H1 (cell line): ENCODE data around the gene C18orf63.

Source experiments
- ASH2L ChIP-seq: fragments of 200-600, 300-600 bp; sonication (generic); IDR thresholded peaks from one replicate; pipeline ENCODE4 v1.7.1; 2017; ENCODE audit warnings: low read length
- CEBPB ChIP-seq: IDR thresholded peaks from 2 replicates; pipeline ENCODE4 v1.6.1; 2012; ENCODE audit warnings: low read depth, low read length
- CHD2 ChIP-seq: IDR thresholded peaks from 2 replicates; pipeline ENCODE4 v1.6.1; 2012; ENCODE audit warnings: low read length, improper control_type of control experiment
- GABPA ChIP-seq: IDR thresholded peaks from 2 replicates; pipeline ENCODE4 v1.6.1; 2011; ENCODE audit warnings: mild to moderate bottlenecking, low read length, moderate library complexity, borderline replicate concordance; ENCODE audit not compliant: insufficient read depth
- GTF2F1 ChIP-seq: IDR thresholded peaks from 2 replicates; pipeline ENCODE4 v1.6.1; 2012; ENCODE audit warnings: low read depth, low read length, improper control_type of control experiment, borderline replicate concordance
- POLR2A ChIP-seq, 2 experiments: IDR thresholded peaks; 1 replicate in 1 of 2; 2 replicates in 1 of 2; pipeline ENCODE4 v1.6.1; 2011; ENCODE audit warnings: low read depth in 2 of 2, low read length in 2 of 2, mild to moderate bottlenecking in 2 of 2; ENCODE audit errors: control extremely low read depth in 1 of 2
- POLR2AphosphoS5 ChIP-seq: IDR thresholded peaks from 2 replicates; pipeline ENCODE4 v1.6.1; 2011; ENCODE audit warnings: low read depth, low read length
- SRF ChIP-seq: IDR thresholded peaks from 2 replicates; pipeline ENCODE4 v1.6.1; 2011; ENCODE audit warnings: mild to moderate bottlenecking, low read depth, low read length, moderate library complexity
- YY1 ChIP-seq: IDR thresholded peaks from 2 replicates; pipeline ENCODE4 v1.6.1; 2011; ENCODE audit warnings: low read depth, mild to moderate bottlenecking, low read length
- TF ChIP-seq, protein P1 (sequence below), 3 experiments: IDR thresholded peaks; 1 replicate in 2 of 3; 2 replicates in 1 of 3; pipeline versions ENCODE4 v1.5.1 to v1.6.1; 2011; ENCODE audit warnings: low read length in 3 of 3, mild to moderate bottlenecking in 3 of 3, inconsistent platforms in 2 of 3, low read depth in 1 of 3, moderate library complexity in 1 of 3; ENCODE audit not compliant: insufficient read depth in 1 of 3; ENCODE audit errors: control extremely low read depth in 1 of 3

DNA sequence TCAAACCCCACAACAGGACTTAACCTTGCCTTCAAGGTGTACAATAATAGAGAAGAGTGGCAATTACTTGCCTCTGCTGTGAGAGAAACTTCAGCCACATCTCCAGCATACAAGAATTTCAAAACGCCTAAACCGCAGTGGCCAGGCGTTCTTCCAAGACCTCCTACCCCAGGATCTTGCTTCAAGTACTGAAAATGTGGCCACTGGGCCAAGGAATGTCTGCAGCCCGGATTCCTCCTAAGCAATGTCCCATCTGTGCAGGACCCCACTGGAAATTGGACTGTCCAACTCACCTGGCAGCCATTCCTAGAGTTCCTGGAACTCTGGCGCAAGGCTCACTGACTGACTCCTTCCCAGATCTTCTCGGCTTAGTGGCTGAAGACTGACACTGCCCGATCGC is 21.1 kb upstream of the C18orf63 start:
- TF ChIP-seq CHD2 (no peak), POLR2A (IDR thresholded peaks at IDR 0.05; ENCODE audit: control extremely low read depth in 1 of 2, low read depth in 2 of 2, low read length in 2 of 2) (no peak), CEBPB (no peak), GABPA (no peak), SRF (no peak), POLR2AphosphoS5 (no peak), ASH2L (no peak), YY1 (no peak), GTF2F1 (no peak)
- TF ChIP-seq, protein P1, sequence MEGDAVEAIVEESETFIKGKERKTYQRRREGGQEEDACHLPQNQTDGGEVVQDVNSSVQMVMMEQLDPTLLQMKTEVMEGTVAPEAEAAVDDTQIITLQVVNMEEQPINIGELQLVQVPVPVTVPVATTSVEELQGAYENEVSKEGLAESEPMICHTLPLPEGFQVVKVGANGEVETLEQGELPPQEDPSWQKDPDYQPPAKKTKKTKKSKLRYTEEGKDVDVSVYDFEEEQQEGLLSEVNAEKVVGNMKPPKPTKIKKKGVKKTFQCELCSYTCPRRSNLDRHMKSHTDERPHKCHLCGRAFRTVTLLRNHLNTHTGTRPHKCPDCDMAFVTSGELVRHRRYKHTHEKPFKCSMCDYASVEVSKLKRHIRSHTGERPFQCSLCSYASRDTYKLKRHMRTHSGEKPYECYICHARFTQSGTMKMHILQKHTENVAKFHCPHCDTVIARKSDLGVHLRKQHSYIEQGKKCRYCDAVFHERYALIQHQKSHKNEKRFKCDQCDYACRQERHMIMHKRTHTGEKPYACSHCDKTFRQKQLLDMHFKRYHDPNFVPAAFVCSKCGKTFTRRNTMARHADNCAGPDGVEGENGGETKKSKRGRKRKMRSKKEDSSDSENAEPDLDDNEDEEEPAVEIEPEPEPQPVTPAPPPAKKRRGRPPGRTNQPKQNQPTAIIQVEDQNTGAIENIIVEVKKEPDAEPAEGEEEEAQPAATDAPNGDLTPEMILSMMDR (IDR thresholded peaks at IDR 0.05; ENCODE audit: control extremely low read depth in 1 of 3, insufficient read depth in 1 of 3, low read depth in 1 of 3, low read length in 3 of 3), result no peak
